Measurements from ENCODE around the gene POMT1.

GRCh38 chr9:131468031-131468430, 34.7 kb upstream of the POMT1 start:
- no peak for TF ChIP-seq CTCF (conservative IDR thresholded peaks at IDR 0.05; ENCODE audit: low read depth, low read length)
- no peak for TF ChIP-seq EZH2 (IDR thresholded peaks at IDR 0.05; ENCODE audit: borderline replicate concordance, low read depth, low read length, poor library complexity, severe bottlenecking)

All from A673 (cell line).